Heart left ventricle (tissue), 13 donors: ENCODE measurements around the gene FER.
A peak's percentile ranks its signal among the peaks of the same experiment; 100 is the strongest.

Experiments
- CTCF ChIP-seq, 12 donors: fragments of 200-600 bp; sonication (generic) in 4 of 12; IDR thresholded peaks; one replicate each; pipeline versions ENCODE4 v1.5.0 to v1.8.0; 2018 to 2022; ENCODE audit warnings: antibody characterized with exemption in 12 of 12, mild to moderate bottlenecking in 5 of 12
- POLR2A ChIP-seq, 2 donors: fragments of 450-650 bp; IDR thresholded peaks; one replicate each; pipeline ENCODE4 v1.6.1; 2017; ENCODE audit warnings: antibody characterized with exemption in 2 of 2, mild to moderate bottlenecking in 2 of 2, moderate library complexity in 2 of 2
- donor health status: ischemic (EF 13 %, LVEDD 7.1; RV severe dilation, severe dysfunction).
- donor health status: DM: no; HTN: yes; CAD: no.
- donor health status: DM: no; HTN: no; CAD: no.
- donor health status: ischemic (EF 25% LVEDD 6.9; RV normal size, moderate dysfunction).
- donor health status: ischemic (EF 25% LVEDD 5.7; RV mildly dilated, moderate dysfunction).
- donor health status: ischemic (EF 35%, LVEDD 5.7; RV mildly dilated, moderate dysfunction).
- donor health status: nonischemic (EF 11% LVEDD 7.7; RV severe dilation, severe dysfunction).
- donor health status: DM: yes; HTN: yes; CAD: no.
- donor health status: PGD.
- donor health status: ischemic (EF 29% LVEDD 5.4; RV normal size, mild dysfunction).
- donor health status: nonischemic (EF 23%, LVEDD 6.1; RV moderate dilation, normal function).

GRCh38 chr5:108924457-108924961 lies 176.8 kb downstream of the FER start:
- peak in 1 of 12 donors; percentile 6 for TF ChIP-seq CTCF (IDR thresholded peaks at IDR 0.05)
- no peak for TF ChIP-seq POLR2A (IDR thresholded peaks at IDR 0.05)
